CD4-positive, alpha-beta T cell treated with Interleukin-12 subunit alpha and Interleukin-12 subunit beta, for 1 hour (primary cell): Measurements from ENCODE around the gene SLC49A3.
"Not testable (repeated sequence)": the region's sequence is repeated elsewhere in the genome, so short reads cannot be mapped to it uniquely, and the experiment has no call there.

Experiments
- DNase-seq: peaks from one replicate; pipeline ENCODE4 v3.0.0-alpha.2; 2020

The SLC49A3 gene

DNA sequence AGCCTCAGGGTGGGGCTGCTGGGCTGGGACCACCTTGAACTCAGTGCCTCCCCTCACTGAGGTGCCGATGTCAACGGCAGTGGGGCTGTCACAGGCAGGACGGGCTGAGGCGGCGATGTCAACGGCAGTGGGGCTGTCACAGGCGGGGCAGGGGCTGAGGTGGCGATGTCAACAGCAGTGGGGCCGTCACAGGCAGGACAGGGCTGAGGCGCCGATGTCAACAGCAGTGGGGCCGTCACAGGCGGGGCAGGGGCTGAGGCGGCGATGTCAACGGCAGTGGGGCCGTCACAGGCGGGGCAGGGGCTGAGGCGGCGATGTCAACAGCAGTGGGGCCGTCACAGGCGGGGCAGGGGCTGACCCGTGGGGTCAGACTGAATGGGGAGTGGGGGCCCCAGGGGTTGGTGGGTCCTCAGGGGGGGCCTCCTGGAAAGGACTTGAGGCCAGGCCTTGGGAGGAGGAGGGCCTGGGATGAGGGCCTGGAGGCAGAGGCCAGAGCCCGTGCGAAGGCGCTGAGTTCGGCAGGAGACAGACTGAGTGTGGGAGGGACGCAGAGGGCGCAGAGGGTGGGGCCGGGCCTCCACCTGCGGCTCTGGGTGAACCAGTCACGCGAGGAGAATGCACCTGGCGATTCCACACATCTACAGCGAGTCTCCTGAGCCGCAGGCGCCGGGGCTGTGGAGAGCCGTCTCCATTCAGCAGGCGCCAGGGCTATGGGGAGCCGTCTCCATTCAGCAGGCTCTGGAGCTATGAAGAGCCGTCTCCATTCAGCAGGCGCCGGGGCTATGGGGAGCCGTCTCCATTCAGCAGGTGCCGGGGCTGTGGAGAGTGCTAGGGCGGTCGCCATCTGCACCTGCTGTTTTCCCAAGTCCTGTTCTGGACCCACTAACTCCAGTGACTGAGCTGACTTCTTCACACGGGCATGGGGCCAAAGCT, 37.7 kb downstream of the SLC49A3 start:
- DNase-seq: no peak

DNA sequence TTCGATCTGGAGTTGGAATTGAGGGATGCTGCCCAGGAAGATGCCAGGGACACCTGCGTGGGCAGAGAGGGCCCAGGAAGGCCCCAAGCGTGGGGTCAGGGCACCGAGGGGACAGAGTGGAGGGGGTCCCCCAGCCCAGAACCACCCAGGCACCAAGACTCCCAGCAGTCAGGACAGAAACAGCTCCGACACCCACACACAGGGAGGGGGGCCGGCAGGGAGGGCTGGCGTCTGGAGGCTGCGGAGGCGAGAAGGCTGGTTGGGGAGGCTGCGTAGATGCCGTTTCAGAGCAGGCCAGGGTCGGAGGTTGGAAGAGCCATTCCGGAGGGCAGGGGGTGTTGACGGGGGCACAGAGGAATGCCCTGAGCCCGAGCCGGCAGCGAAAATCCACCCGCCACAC, 38.5 kb downstream of the SLC49A3 start:
- DNase-seq: no peak

DNA sequence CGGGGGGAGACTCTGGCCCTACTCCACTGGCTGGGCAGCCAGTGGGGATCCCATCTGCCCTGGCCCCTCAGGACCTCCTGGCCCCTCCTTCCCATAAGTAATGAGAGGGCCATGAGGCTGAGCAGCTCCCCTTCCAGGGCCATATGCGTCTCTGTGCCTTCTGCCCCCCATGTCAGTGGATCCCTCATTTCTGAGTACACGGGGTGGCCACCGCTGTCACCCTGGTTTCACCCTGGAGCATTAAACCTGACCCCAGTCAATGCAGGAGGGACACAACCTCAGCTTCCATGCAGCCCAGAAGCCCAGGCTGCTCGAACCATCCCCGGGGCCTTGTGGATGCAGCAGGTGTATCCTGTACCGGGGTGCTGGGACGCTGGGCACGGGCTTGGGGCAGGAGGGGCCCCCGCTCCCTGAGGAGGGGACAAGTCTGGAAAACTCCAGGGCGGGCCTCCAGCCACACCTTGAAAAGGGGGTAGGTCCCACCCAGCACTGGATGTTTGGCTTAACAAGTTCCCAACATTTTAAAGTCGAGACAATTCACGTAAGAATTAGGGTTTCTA, 39.1 kb downstream of the SLC49A3 start:
- DNase-seq: no peak

DNA sequence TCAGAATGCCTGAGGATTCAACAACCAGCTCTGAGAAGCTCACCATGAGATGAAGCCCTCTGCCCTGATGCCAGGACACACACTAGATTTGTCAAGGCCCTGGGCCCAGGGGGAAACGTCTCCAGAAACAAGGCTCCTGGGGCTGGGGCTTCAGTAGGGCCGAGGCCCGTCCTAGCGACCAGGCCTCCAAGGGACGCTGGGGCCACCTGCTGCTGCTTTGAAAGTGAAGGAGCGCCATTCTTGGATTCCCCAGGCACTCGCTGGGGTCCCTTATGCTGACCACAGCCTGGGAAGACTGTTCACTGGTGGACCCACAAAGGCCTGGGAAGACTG, 39.7 kb downstream of the SLC49A3 start:
- DNase-seq: no peak

DNA sequence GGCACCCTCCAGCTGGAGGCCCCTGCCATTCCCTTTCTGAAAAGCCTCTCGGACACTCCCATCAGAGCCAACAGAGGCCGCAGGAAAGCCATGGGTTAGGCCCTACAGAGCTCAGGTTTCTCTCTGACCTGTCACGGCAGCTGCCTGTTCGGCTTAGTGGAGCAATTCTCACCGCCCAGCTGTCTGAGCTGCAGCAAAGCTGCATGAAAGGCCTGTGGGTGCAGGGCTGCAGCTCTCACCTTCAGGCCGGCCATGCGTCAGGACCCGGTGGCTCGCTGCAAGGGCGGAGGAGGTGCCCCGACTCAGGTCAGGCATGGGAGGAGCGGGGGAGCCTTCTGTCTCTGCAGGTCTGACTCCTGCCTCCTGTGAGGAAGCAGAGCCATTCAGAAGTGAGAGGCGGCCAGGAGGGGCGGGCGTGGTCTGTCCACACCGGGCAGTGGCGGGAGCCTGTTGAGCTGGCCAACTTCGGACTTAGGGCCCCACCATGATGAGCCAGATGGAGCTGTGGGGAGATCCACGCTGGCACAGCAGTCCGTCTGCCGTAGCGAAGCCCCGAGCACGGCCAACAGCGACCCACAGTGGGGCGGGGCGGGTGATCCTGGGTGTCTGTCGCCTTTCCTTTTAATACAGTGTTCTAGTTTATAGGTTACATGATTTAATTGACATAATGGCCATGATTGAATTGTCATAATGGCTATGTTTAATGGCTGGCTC, 40.2 kb downstream of the SLC49A3 start:
- no peak for DNase-seq

DNA sequence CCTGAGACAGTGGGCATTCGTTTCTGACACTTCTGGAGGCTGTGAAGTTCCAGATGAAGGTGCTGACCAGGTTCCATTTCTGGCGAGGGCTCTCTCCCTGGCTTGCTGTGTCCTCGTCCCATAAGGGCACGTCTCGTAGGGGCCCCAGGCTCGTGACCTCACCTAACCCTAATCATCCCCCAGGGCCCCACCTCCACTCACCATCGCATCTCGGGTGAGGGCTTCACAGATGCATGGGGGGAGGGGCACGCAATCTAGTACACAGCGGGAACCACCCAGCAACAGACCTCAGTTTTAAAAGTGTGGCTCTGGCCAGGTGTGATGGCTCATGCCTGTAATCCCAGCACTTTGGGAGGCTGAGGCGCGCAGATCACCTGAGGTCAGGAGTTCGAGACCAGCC, 41.5 kb downstream of the SLC49A3 start:
- no peak for DNase-seq

DNA sequence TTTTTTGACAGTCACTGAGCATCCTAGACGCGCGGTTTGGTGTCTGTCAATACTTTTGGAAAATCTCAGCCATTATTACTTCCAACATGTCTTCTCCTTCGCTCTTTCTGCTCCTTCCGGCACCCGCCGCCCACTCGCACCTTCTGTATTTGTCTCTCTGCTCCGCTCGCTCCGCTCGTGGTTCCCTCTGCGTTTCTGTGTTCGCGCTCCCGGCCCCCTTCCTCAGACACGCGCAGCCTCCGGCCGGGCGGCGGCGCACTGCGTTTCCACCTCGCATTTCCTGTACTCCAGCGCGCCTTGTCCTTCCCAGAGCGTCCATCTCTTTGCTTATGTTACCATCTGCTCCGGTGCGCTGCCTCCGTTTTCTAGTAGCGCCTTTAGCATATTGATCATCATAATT, 42.5 kb downstream of the SLC49A3 start:
- no peak for DNase-seq

DNA sequence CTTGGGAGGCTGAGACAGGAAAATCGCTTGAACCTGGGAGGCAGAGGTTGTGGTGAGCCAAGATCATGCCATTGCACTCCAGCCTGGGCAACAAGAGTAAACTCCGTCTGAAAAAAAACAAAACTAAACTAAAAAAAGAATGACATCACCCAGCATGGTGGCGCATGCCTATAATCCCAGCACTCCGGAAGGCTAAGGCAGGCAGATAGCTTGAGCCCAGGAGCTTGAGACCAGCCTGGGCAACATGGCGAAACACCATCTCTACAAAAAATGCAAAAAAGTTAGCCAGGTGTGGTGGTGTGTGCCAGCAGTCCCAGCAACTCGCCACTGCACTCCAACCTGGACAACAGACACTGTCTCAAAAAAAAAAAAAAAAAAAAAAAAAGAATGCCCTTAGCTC, 46.6 kb downstream of the SLC49A3 start:
- not testable (repeated sequence) for DNase-seq

DNA sequence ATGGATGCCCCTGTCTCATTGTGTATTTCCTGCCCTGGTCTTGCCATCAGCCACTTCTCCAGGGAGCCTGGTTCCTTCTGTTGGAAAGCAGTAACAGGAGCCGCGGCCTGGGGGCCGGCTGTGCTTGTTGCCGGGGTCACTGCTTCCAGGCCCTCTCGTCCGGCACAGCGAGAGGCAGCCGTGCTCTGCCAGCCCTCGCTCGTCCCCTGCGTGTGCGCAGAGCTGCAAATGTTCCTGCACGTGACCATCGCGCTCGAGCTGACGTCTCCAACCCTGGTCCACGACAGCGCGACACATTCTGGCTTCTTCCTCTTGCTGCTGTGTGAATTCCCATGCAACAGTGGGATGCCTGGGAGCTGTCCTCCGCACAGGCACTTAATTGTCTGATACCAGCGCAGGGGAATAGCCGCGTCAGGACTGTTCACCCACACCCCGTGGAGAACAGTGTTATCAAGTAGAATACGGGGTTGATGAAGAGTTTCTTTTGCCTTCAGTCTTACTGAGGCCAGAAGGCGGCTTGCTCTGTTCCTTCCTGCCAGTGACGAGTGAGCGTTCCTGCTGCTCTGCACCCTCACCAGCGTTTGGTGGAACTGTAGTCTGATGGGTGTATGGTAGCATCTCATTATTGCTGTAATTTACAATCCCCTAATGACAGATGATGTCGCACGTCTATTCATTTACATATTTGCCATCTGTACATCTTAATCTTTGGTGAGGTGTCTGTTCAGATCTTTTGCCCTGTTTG, 51.2 kb downstream of the SLC49A3 start:
- no peak for DNase-seq

DNA sequence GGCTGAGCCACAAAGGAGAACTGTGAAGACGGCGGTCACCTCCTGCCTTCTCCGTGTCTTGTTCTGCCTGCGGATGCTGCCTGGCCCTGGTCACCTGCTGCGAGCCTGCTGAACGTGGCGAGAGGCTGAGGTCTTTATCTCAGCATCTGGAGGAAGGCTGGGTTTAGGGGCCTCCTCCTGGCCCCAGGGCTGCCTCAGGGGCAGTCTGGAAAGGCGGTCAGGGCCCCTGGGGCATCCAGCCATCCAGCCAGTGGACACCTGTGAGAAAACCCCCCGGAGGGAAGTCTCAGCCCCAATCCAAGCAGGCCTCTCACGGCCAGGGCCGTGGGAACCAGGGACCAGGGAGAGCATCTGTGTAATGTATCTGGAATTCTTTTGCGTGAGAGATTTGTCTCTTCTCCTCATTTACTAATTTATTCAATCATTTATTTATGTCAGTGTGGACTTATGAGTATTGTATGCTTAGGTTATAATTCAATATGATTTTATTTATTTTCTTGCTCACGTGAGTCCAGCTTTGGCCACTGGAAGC, 52.3 kb downstream of the SLC49A3 start:
- no peak for DNase-seq

DNA sequence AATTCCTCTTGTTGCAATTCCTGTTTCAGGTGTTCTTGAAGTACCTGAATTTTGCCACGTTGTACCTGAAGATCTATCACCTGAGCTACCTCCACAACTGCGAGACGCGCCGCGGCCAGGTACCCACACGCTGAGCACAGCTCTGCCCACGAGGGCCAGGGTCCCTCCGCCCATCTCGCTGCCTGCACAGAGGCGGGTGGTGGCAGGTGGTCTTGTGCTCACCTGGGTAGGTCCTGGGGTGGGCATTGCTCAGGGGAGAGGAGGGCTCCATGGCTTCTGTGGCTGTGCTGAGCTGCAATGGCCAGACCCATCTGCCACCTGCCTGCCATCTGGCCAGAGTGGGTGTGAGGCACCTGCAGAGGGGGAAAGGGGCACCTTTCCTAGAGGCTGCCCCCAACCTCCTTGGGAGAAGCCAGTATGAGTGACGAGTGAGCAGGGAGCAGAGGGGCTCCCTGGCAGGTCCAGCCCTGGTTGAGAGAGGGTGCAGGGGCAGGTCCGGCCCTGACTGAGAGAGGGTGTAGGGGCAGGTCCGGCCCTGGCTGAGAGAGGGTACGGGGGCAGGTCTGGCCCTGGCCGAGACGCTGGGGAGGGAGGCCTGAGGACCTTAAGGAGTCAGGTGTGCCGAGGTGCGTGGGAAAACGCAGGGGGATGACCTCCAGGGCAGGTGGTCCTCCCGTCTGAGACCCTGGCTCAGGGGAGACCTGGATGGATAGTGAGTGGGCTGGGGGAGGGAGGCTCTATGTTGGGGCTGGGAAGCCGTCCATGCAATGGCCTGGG, 52.9 kb downstream of the SLC49A3 start:
- DNase-seq: no peak

DNA sequence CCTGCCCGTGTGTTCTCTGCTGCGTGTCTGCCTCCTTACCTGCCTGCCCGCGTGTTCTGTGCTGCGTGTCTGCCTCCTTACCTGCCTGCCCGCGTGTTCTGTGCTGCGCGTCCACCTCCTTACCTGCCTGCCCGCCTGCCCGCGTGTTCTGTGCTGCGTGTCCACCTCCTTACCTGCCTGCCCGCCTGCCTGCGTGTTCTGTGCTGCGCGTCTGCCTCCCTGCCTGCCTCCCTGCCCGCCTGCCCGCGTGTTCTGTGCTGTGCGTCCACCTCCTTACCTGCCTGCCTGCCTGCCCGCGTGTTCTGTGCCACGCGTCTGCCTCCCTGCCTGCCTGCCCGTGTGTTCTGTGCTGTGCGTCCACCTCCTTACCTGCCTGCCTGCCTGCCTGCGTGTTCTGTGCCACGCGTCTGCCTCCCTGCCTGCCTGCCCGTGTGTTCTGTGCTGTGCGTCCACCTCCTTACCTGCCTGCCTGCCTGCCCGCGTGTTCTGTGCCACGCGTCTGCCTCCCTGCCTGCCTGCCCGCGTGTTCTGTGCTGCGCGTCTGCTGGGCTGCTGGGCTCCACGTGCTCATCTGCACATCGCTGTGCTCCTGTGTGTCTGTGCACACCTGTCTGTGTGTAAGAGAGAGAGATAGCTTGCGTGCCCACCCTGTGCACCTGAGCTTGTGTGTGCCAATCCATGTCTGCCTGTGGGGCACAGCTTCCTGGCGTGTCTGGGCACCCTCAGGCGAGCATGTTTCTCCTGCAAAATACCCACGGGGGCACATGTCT, 53.7 kb downstream of the SLC49A3 start:
- DNase-seq: not testable (repeated sequence)

DNA sequence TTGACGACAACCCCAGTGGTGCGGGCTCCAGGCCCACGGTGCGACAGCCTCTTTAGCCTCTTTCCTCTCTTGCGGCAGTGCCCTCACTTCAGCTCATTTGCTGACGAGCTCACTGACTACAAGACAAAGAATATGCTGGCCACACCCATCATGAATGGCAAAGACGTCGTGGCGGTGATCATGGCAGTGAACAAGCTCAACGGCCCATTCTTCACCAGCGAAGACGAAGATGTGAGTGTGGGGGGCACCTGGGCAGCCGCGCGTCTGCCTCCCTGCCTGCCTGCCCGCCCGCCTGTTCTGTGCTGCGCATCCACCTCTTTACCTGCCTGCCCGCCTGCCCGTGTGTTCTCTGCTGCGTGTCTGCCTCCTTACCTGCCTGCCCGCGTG, 54.4 kb downstream of the SLC49A3 start:
- no peak for DNase-seq

DNA sequence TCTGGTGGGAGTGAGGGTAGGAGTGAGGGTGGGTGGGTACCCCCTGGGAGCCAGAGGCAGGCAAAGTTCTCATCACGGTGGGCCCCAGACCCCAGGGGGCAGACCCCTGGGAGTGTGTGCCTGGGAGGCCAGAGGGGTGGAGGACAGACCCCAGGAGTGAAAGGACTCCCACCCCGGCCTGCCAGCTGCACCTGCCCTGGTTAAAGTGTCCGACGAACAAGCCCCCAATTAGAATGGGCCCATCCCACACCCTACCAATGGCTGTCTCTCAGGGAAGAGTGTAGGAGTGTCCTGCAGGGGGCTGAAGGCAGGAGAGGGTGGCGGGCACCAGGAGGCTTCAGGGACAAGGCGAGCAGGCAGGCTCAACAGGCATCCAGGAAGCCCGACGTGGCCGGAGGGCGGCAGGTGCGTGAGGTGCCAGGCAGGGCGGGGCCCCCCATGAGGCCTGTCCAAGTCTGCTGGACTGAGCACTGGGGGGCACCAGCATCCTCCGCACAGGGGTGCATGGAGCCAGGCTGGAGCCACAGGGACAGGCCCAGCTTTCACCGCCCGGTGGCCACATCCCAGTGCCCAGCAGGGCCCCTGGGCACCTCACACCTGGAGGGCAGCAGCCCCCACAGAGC, 54.9 kb downstream of the SLC49A3 start:
- DNase-seq: no peak

DNA sequence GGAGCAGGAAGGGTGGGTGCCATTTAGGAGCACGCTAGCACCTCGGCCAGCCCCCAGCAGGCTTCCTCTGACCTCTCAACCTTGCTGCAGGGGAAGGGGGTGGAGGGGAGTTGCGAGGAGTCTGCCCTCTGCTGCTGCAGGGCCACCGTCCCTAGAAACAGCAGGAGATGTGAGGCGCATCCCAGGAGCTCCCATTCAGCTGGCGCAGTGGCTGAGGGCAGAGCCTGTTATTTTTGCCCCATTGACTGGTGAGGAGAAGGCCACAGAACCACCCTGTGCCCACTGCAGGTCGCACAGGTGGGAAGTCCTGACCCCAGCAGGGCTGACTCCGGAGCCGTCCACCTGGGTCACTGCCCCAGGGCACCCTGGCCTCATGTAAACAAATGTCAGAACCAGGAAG, 55.5 kb downstream of the SLC49A3 start:
- no peak for DNase-seq

DNA sequence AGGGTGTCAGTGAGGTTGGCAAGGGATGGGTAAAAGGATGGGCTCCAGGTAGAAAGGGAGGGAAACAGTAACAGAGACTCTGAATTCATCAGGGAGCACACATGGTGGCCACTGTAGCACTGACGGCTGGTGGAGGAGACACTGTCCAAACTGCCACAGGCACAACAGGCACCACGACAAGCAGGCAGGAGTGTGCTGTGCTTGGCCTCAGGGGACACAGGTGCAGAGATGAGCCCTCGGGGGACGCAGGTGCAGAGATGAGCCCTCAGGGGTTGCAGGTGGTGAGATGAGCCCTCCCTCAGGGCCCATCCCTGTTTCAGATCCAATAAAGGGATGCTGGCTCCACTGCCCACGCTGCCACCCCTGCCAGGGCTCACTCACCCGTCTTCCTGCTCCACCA, 56.0 kb downstream of the SLC49A3 start:
- no peak for DNase-seq

DNA sequence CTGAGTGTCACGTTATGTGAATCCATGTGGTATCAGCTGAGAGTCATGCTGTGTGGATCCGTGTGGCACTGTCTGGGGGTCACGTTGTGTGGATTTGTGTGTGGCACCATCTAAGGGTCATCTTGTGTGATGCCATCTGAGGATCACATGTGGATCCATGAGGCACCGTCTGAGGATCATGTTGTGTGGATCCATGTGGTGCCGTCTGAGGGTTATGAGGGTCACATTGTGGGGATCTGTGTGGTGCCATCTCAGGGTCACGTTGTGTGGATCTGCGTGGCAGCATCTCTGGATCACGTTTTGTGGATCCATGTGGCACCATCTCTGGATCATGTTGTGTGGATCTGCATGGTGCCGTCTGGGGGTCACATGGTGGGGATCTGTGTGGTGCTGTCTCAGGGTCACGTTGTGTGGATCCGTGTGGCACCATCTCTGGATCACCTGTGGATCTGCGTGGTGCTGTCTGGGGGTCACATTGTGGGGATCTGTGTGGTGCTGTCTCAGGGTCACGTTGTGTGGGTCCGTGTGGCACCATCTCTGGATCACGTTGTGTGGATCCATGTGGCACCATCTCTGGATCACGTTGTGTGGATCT, 56.7 kb downstream of the SLC49A3 start:
- no peak for DNase-seq
